Motor neuron (in vitro differentiated cells): ENCODE results near the gene PRLHR. TPM values are rescaled to one million over a fixed set of nuclear protein-coding genes. Genes with fewer than 3 reads are reported as not detected.

ENCODE experiments used
- ATAC-seq, 8 experiments: fragments of 200-7000 bp; cut with Tn5 transposase; replicated peaks in 6 of 8; 2 replicates each; pipeline ENCODE4 v1.8.0; 2021; ENCODE audit warnings: mild to moderate bottlenecking in 8 of 8, moderate library complexity in 8 of 8
- H3K27ac ChIP-seq, 2 donors: fragments of 250-450 bp; sonication (Bioruptor Pico); 2 replicates each; pipeline ENCODE4 v1.9.0; 2021; ENCODE audit warnings: antibody characterized with exemption in 2 of 2, mild to moderate bottlenecking in 2 of 2, moderate library complexity in 1 of 2
- H3K4me1 ChIP-seq, 2 donors: fragments of 250-450 bp; sonication (Bioruptor Pico); replicated peaks in 1 of 2; 2 replicates each; pipeline ENCODE4 v1.6.1; 2021; ENCODE audit warnings: antibody characterized with exemption in 2 of 2, mild to moderate bottlenecking in 2 of 2, moderate library complexity in 1 of 2
- H3K4me3 ChIP-seq, 5 donors: fragments of 250-450 bp; sonication (Bioruptor Pico); 2 replicates each; pipeline ENCODE4 v1.9.0; 2021; ENCODE audit warnings: antibody characterized with exemption in 5 of 5, mild to moderate bottlenecking in 5 of 5, moderate library complexity in 4 of 5
- WGBS, 10 experiments: fragments of 450-650 bp; shearing (Covaris generic); methylation state at CpG; one replicate each; pipeline ENCODE4 v1.0.0; 2022; 5-methylcytosine and 5-hydroxymethylcytosine counted together
- in situ Hi-C, 9 experiments: fragments of 400-800 bp; cut with MboI; loops; one replicate each; pipeline ENCODE4 v1.15.0; 2021; ENCODE audit warnings: low sequenced_read_pairs in 9 of 9, low pct_unique_long_range_greater_than_20kb in 2 of 9; ENCODE audit not compliant: unreplicated experiment in 9 of 9
- total RNA-seq, 8 experiments: library from RNA; unstranded; fragments of 300-600 nt; gene quantifications; 2 replicates each; pipeline versions ENCODE4 v1.2.3 to v1.2.4, GENCODE V29; 2022

PRLHR gene
- total RNA-seq, 8 experiments from 2014 or later = 0.09 to 0.47 (median 0.16) TPM; not detected in 2

GRCh38 chr10:118583611-118584010 lies 11.8 kb downstream of the PRLHR start:
- no peak for ATAC-seq
- in situ Hi-C loops = no loop called here
- 54 to 83% (median 74%) methylated on average over 1 to 4 of the region's 5 CpGs; no CpG with 5 or more reads in 3 of the 10 experiments for WGBS, 10 experiments

GRCh38 chr10:118582511-118582910 lies 12.9 kb downstream of the PRLHR start:
- in situ Hi-C loops = no loop called here
- WGBS, 10 experiments = 80 to 100% (median 88%) methylated on average over 1 to 3 of the region's 3 CpGs; no CpG with 5 or more reads in 5 of the 10 experiments

More at GRCh38 chr10:118583611-118584010, 11.8 kb downstream of the PRLHR start:
- no peaks in the 10 kb centered on the region for H3K4me1 ChIP-seq
- H3K27ac ChIP-seq = no peak overlapping the region
- H3K4me3 ChIP-seq = no peak overlapping the region

DNA sequence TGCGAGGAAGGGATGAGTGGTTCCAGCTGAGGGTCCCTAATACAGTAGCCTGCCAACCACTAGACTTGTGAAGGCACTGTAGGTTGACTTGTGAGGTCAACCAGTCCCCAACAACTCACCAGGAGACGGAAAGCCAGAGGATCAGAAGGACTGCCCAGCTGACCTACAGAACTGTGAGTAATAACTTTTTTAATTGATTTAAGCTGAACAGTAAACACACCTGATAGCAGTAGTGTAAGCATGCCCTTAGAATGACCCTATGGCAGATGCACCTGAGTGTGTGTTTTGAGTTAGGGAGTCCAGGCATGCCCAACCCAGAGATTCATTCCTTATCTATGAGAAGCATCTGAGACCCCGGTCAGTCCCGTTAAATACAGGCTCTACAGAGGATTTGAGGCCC lies 14.1 kb downstream of the PRLHR start:
- H3K27ac ChIP-seq = no peak overlapping the region
- no peak for ATAC-seq
- in situ Hi-C loops = no loop called here
- H3K4me1 ChIP-seq = no peaks in the 10 kb centered on the region
- 0 to 89% (median 81%) methylated on average over 1 to 3 of the region's 4 CpGs; no CpG with 5 or more reads in 5 of the 10 experiments for WGBS, 10 experiments
- no peak overlapping the region for H3K4me3 ChIP-seq

More at GRCh38 chr10:118582511-118582910, 12.9 kb downstream of the PRLHR start:
- H3K4me1 ChIP-seq = no peaks in the 10 kb centered on the region
- no peak overlapping the region for H3K4me3 ChIP-seq
- no peak overlapping the region for H3K27ac ChIP-seq
- no peak for ATAC-seq

GRCh38 chr10:118580702-118581101 lies 14.7 kb downstream of the PRLHR start:
- no peak for ATAC-seq
- Histone ChIP-seq H3K4me1 (no peaks in the 10 kb centered on the region), H3K4me3 (no peak overlapping the region), H3K27ac (no peak overlapping the region)
- WGBS, 10 experiments = 15 to 80% (median 65%) methylated on average over 1 to 7 of the region's 8 CpGs; no CpG with 5 or more reads in 2 of the 10 experiments
- in situ Hi-C loops = no loop called here

- no peak overlapping the region for H3K4me3 ChIP-seq
- peaks cover 0 to 8% of the 10 kb centered on the region in 2 donors for H3K4me1 ChIP-seq
- H3K27ac ChIP-seq = no peak overlapping the region
- in situ Hi-C loops = loop anchor here in 3 of 9 experiments (10.0 to 25.0 kb wide), 3 partner anchors 139 to 439 kb away; no protein-coding TSS in a partner anchor
- ATAC-seq = no peak
Measured at GRCh38 chr10:118573512-118573911, 21.9 kb downstream of the PRLHR start.

DNA sequence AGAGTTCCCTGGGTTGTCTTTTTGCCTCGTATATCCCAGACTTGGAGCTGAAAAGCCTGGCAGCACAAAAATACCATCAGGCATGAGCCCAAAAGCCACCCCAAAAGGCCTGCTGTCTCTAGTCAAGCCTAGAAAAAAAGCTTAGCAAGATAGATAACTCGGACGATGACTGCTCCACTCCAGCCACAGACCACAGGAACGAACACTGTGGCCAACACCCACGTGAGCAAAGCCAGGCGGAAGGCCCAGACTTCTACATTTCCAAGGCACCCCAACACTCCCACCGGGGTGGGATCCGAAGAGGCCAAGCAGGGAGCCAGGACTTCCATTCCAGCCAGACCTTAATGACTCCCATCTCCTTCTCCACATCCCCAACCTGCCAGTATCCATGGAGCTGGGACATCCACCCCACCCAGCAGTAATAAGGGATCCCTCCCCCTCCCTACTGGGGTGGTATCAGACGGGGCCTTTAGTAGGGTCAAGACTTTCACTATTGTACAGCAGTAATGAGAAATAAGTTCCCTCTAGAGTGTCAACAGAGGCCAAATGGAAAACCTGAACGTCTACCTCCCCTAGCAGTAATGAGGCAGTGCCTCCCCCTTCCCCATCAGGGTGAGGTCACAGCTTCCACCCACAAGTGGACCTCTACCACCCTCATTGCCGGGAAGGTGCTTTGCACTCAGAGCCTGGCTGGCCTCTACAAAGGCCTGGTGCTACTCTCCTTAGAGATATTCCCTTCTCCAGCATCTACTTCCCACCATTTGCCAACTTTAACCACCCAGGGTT lies 23.0 kb downstream of the PRLHR start:
- in situ Hi-C loops = loop anchor here in 3 of 9 experiments (10.0 to 25.0 kb wide), 3 partner anchors 140 to 440 kb away; no protein-coding TSS in a partner anchor
- 58 to 100% (median 81%) methylated on average over 1 to 4 of the region's 11 CpGs; no CpG with 5 or more reads in 3 of the 10 experiments for WGBS, 10 experiments
- Histone ChIP-seq H3K4me1 (peaks cover 0 to 10% of the 10 kb centered on the region in 2 donors), H3K27ac (no peak overlapping the region), H3K4me3 (no peak overlapping the region)
- ATAC-seq = no peak

DNA sequence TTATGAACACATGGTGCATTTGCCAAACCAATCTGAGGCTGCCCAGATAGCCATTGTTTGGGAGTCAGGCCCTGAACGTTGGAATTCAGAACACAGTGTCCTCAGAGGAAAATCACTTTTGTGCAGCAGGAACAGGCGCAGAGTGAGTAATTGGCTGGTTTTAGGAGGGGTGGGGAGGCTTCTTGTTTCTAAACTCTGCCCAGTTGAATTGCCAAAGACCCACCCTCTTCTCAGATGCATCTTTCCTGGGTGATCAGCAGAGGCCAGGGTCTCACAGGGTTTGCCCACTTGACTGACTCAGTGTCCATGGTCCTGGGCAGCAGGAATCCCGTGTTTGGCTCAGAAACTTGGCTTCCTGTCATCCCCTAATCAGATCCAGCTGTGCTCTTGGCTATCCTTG lies 24.3 kb downstream of the PRLHR start:
- peak in 1 of 8 experiments; percentile 66 for ATAC-seq
- in situ Hi-C loops = loop anchor here in 3 of 9 experiments (10.0 to 25.0 kb wide), 3 partner anchors 141 to 441 kb away; no protein-coding TSS in a partner anchor
- 0 to 100% (median 47%) methylated on average over 1 to 3 of the region's 3 CpGs; no CpG with 5 or more reads in 1 of the 10 experiments for WGBS, 10 experiments

DNA sequence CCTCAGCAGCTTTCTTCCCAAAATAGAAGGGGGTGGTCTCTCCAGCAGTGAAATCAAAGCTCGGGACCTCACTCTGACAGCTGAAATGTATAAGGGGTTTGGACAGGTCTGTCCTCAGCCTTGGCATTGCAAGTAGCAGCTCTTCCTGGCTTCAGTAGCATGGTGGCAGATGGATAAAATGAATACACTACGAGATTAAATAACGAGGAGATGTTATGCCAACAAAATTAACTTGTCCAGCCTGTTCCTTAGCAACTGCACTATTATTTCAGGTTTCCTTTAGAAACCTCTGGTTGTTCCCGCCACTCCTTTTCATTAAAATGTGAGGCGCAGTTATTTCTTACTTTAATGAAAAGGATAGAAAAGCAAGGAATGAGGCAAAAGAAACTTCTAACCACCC lies 24.9 kb downstream of the PRLHR start:
- Histone ChIP-seq H3K4me1 (peaks cover 0 to 10% of the 10 kb centered on the region in 2 donors), H3K4me3 (no peak overlapping the region), H3K27ac (no peak overlapping the region)
- WGBS, 10 experiments = 19 to 100% (median 75%) methylated on average over 2 to 5 of the region's 5 CpGs; no CpG with 5 or more reads in 1 of the 10 experiments
- in situ Hi-C loops = loop anchor here in 3 of 9 experiments (10.0 to 25.0 kb wide), 3 partner anchors 142 to 442 kb away; no protein-coding TSS in a partner anchor
- peak in 1 of 8 experiments; percentile 47 for ATAC-seq

More for the DNA sequence above, 24.3 kb downstream of the PRLHR start:
- H3K4me1 ChIP-seq = peaks cover 0 to 10% of the 10 kb centered on the region in 2 donors
- no peak overlapping the region for H3K4me3 ChIP-seq
- H3K27ac ChIP-seq = no peak overlapping the region

GRCh38 chr10:118569882-118570252 lies 25.6 kb downstream of the PRLHR start:
- Histone ChIP-seq H3K4me3 (no peak overlapping the region), H3K27ac (no peak overlapping the region), H3K4me1 (peaks cover 0 to 10% of the 10 kb centered on the region in 2 donors)
- WGBS, 10 experiments = 0 to 100% (median 38%) methylated on average over 1 to 3 of the region's 3 CpGs; no CpG with 5 or more reads in 5 of the 10 experiments
- no peak for ATAC-seq
- in situ Hi-C loops = loop anchor here in 3 of 9 experiments (10.0 to 25.0 kb wide), 4 partner anchors 142 to 442 kb away; no protein-coding TSS in a partner anchor

GRCh38 chr10:118569241-118569881 lies 26.1 kb downstream of the PRLHR start:
- in situ Hi-C loops = loop anchor here in 2 of 9 experiments (10.0 to 25.0 kb wide), 3 partner anchors 143 to 443 kb away; no protein-coding TSS in a partner anchor
- H3K27ac ChIP-seq = no peak overlapping the region
- WGBS, 10 experiments = 61 to 100% (median 96%) methylated on average over 1 to 6 of the region's 8 CpGs; no CpG with 5 or more reads in 1 of the 10 experiments

GRCh38 chr10:118568327-118568848 lies 27.1 kb downstream of the PRLHR start:
- H3K4me3 ChIP-seq = no peak overlapping the region
- ATAC-seq = peak; percentile 13 to 68 (median 56)
- H3K4me1 ChIP-seq = peaks cover 0 to 10% of the 10 kb centered on the region in 2 donors
- 0 to 33% (median 0%) methylated on average over 1 to 7 of the region's 10 CpGs; no CpG with 5 or more reads in 1 of the 10 experiments for WGBS, 10 experiments
- H3K27ac ChIP-seq = no peak overlapping the region
- in situ Hi-C loops = loop anchor here in 2 of 9 experiments (10.0 to 25.0 kb wide), 3 partner anchors 144 to 444 kb away; no protein-coding TSS in a partner anchor

More at GRCh38 chr10:118569241-118569881, 26.1 kb downstream of the PRLHR start:
- no peak overlapping the region for H3K4me3 ChIP-seq
- ATAC-seq = peak in 2 of 8 experiments; percentile 11 to 27
- H3K4me1 ChIP-seq = peaks cover 0 to 10% of the 10 kb centered on the region in 2 donors

DNA sequence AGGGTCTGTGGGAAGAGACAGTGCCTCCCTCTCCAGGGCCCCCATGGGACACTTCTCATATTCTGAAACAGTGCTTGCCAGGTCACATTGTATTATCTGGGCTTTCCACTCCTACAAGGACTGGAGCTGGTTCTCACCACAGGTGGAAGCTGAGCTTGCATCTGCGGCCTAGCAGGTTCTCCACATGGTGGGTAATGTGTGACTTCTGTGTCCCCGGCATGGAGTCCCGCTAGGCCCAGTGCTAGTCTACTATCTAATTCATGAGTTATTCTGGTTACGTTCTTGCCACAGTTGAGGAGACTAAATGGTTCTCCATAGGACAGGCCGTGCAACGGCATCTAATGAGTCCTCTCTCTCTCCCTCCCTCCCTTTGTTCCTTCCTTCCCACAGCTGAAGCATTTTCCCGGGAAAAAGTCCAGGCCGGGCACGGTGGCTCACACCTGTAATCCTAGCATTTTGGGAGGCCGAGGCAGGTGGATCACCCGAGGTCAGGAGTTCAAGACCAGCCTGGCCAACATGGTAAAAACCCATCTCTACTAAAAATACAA lies 27.7 kb downstream of the PRLHR start:
- Histone ChIP-seq H3K4me3 (no peak overlapping the region), H3K27ac (no peak overlapping the region), H3K4me1 (peaks cover 0 to 10% of the 10 kb centered on the region in 2 donors)
- in situ Hi-C loops = loop anchor here in 2 of 9 experiments (10.0 to 25.0 kb wide), 3 partner anchors 145 to 445 kb away; no protein-coding TSS in a partner anchor
- ATAC-seq = no peak
- whole genome bisulfite sequencing, 10 experiments = 34 to 70% (median 60%) methylated on average over 1 to 10 of the region's 11 CpGs; no CpG with 5 or more reads in 5 of the 10 experiments
